ENCODE data around the gene PLCB4. TPM values are rescaled to one million over a fixed set of nuclear protein-coding genes. Genes with fewer than 3 reads are reported as not detected.

Gene PLCB4
- total RNA-seq, 1 donor from 2014 or later: 1.6 TPM

GRCh38 chr20:9117548-9117947 lies 48.7 kb downstream of the PLCB4 start:
- no peak for TF ChIP-seq CTCF (IDR thresholded peaks at IDR 0.05; ENCODE audit: insufficient read depth, low read length, severe bottlenecking)

GRCh38 chr20:9119776-9120175 lies 50.9 kb downstream of the PLCB4 start:
- no peak overlapping the region for H3K4me3 ChIP-seq (ENCODE audit: low read depth, low read length)
- peak; percentile 76 for DNase-seq (ENCODE audit: low read depth)
- FAIRE-seq: no peak
- no peaks in the 10 kb centered on the region for H3K36me3 ChIP-seq (ENCODE audit: control insufficient read depth, insufficient read depth, low read length)
- no peaks in the 10 kb centered on the region for H3K27me3 ChIP-seq (ENCODE audit: control insufficient read depth, insufficient read depth, low read length)
- no peak for TF ChIP-seq CTCF (IDR thresholded peaks at IDR 0.05; ENCODE audit: insufficient read depth, low read length, severe bottlenecking)

More at GRCh38 chr20:9117548-9117947, 48.7 kb downstream of the PLCB4 start:
- DNase-seq (ENCODE audit: low read depth): no peak
- no peak for FAIRE-seq
- Histone ChIP-seq H3K27me3 (ENCODE audit: control insufficient read depth, insufficient read depth, low read length) (no peaks in the 10 kb centered on the region), H3K36me3 (ENCODE audit: control insufficient read depth, insufficient read depth, low read length) (no peaks in the 10 kb centered on the region), H3K4me3 (ENCODE audit: low read depth, low read length) (no peak overlapping the region)

- Histone ChIP-seq H3K27me3 (ENCODE audit: control insufficient read depth, insufficient read depth, low read length) (no peaks in the 10 kb centered on the region), H3K4me3 (ENCODE audit: low read depth, low read length) (no peak overlapping the region), H3K36me3 (ENCODE audit: control insufficient read depth, insufficient read depth, low read length) (no peaks in the 10 kb centered on the region)
- DNase-seq (ENCODE audit: low read depth) (no peak), FAIRE-seq (no peak)
- TF ChIP-seq CTCF (IDR thresholded peaks at IDR 0.05; ENCODE audit: insufficient read depth, low read length, severe bottlenecking): no peak
Measured at GRCh38 chr20:9121211-9121610, 52.3 kb downstream of the PLCB4 start.

- Histone ChIP-seq H3K36me3 (ENCODE audit: control insufficient read depth, insufficient read depth, low read length) (no peaks in the 10 kb centered on the region), H3K27me3 (ENCODE audit: control insufficient read depth, insufficient read depth, low read length) (no peaks in the 10 kb centered on the region), H3K4me3 (ENCODE audit: low read depth, low read length) (no peak overlapping the region)
- DNase-seq (ENCODE audit: low read depth): no peak
- TF ChIP-seq CTCF (IDR thresholded peaks at IDR 0.05; ENCODE audit: insufficient read depth, low read length, severe bottlenecking): no peak
- no peak for FAIRE-seq
Measured at GRCh38 chr20:9122571-9122970, 53.7 kb downstream of the PLCB4 start.

GRCh38 chr20:9126527-9126926 lies 57.6 kb downstream of the PLCB4 start:
- H3K27me3 ChIP-seq (ENCODE audit: control insufficient read depth, insufficient read depth, low read length): no peaks in the 10 kb centered on the region
- no peaks in the 10 kb centered on the region for H3K36me3 ChIP-seq (ENCODE audit: control insufficient read depth, insufficient read depth, low read length)
- H3K4me3 ChIP-seq (ENCODE audit: low read depth, low read length): no peak overlapping the region
- DNase-seq (ENCODE audit: low read depth) (peak; percentile 84), FAIRE-seq (no peak)
- TF ChIP-seq CTCF (IDR thresholded peaks at IDR 0.05; ENCODE audit: insufficient read depth, low read length, severe bottlenecking): no peak

GRCh38 chr20:9128568-9128967 lies 59.7 kb downstream of the PLCB4 start:
- Histone ChIP-seq H3K4me3 (ENCODE audit: low read depth, low read length) (no peak overlapping the region), H3K36me3 (ENCODE audit: control insufficient read depth, insufficient read depth, low read length) (no peaks in the 10 kb centered on the region), H3K27me3 (ENCODE audit: control insufficient read depth, insufficient read depth, low read length) (no peaks in the 10 kb centered on the region)
- FAIRE-seq: no peak
- DNase-seq (ENCODE audit: low read depth): no peak
- no peak for TF ChIP-seq CTCF (IDR thresholded peaks at IDR 0.05; ENCODE audit: insufficient read depth, low read length, severe bottlenecking)
